Upper lobe of right lung (tissue), 1 donor: Measurements from ENCODE around the gene FGGY. TPM values are rescaled to one million over a fixed set of nuclear protein-coding genes. Genes with fewer than 3 reads are reported as not detected.
A peak's percentile ranks its signal among the peaks of the same experiment; 100 is the strongest.

Source experiments
- ATAC-seq: fragments of 200-7000 bp; cut with Tn5 transposase; one replicate; pipeline ENCODE4 v1.9.1; 2020; ENCODE audit warnings: mild to moderate bottlenecking, moderate library complexity
- DNase-seq: peaks from one replicate; pipeline ENCODE4 v3.0.0-alpha.2; 2020
- H3K27ac ChIP-seq: fragments of 200-600 bp; one replicate; pipeline ENCODE4 v1.8.0; 2022
- H3K27me3 ChIP-seq: fragments of 200-600 bp; one replicate; pipeline ENCODE4 v1.8.0; 2022; ENCODE audit warnings: mild to moderate bottlenecking
- H3K36me3 ChIP-seq: fragments of 200-600 bp; one replicate; pipeline ENCODE4 v1.8.0; 2022
- H3K4me1 ChIP-seq: fragments of 200-600 bp; one replicate; pipeline ENCODE4 v1.8.0; 2022
- H3K4me3 ChIP-seq: fragments of 200-600 bp; one replicate; pipeline ENCODE4 v1.8.0; 2022; ENCODE audit warnings: mild to moderate bottlenecking
- H3K9me3 ChIP-seq: fragments of 200-600 bp; one replicate; pipeline ENCODE4 v1.8.0; 2022
- CTCF ChIP-seq: fragments of 200-600 bp; IDR thresholded peaks from one replicate; pipeline ENCODE4 v1.8.0; 2022; ENCODE audit warnings: antibody characterized with exemption
- intact Hi-C: fragments of 100-400 bp; cut with DNase I; formaldehyde crosslinking; loops from one replicate; pipeline ENCODE4 v1.11.0; 2022
- total RNA-seq: library from RNA; stranded (reverse); fragmentation: NEBNext Ultra II Directional; extraction: Animal tissue kit (Norgen Biotek cat#: 25700); gene quantifications from one replicate; pipeline ENCODE4 v1.2.1, GENCODE V29; 2021
- donor health status: DM: no; HTN: yes; CAD: no; lungs with severe emphysema.

The FGGY gene
- total RNA-seq, 1 donor from 2014 or later: 39.2 TPM

- no peak overlapping the region for H3K27ac ChIP-seq
- H3K36me3 ChIP-seq: no peaks in the 10 kb centered on the region
- H3K4me3 ChIP-seq: no peak overlapping the region
- DNase-seq (no peak), ATAC-seq (no peak)
- H3K27me3 ChIP-seq: no peaks in the 10 kb centered on the region
- intact Hi-C loops: no loop called here
- H3K4me1 ChIP-seq: peaks cover 5% of the 10 kb centered on the region
- no peaks in the 10 kb centered on the region for H3K9me3 ChIP-seq
- TF ChIP-seq CTCF: no peak
Observed at GRCh38 chr1:59497616-59498015, 200.7 kb downstream of the FGGY start.

- Histone ChIP-seq H3K4me3 (no peak overlapping the region), H3K9me3 (no peaks in the 10 kb centered on the region), H3K27ac (no peak overlapping the region), H3K4me1 (peaks cover 5% of the 10 kb centered on the region), H3K36me3 (no peaks in the 10 kb centered on the region), H3K27me3 (no peaks in the 10 kb centered on the region)
- no peak for DNase-seq
- TF ChIP-seq CTCF: no peak
- peak; percentile 77 for ATAC-seq
- intact Hi-C loops: no loop called here
Observed at GRCh38 chr1:59498640-59499039, 201.7 kb downstream of the FGGY start.

- Histone ChIP-seq H3K4me1 (peaks cover 5% of the 10 kb centered on the region), H3K27me3 (no peaks in the 10 kb centered on the region), H3K27ac (no peak overlapping the region), H3K4me3 (no peak overlapping the region), H3K36me3 (no peaks in the 10 kb centered on the region), H3K9me3 (no peaks in the 10 kb centered on the region)
- DNase-seq (no peak), ATAC-seq (no peak)
- TF ChIP-seq CTCF: no peak
- intact Hi-C loops: no loop called here
Observed at GRCh38 chr1:59499273-59499942, 202.5 kb downstream of the FGGY start.

- Histone ChIP-seq H3K36me3 (no peaks in the 10 kb centered on the region), H3K27ac (no peak overlapping the region), H3K4me1 (peaks cover 5% of the 10 kb centered on the region), H3K4me3 (no peak overlapping the region), H3K9me3 (no peaks in the 10 kb centered on the region), H3K27me3 (no peaks in the 10 kb centered on the region)
- intact Hi-C loops: no loop called here
- no peak for TF ChIP-seq CTCF
- DNase-seq: no peak
- ATAC-seq: no peak
Observed at GRCh38 chr1:59499943-59500569, 203.2 kb downstream of the FGGY start.

GRCh38 chr1:59500950-59501742, 204.3 kb downstream of the FGGY start:
- H3K9me3 ChIP-seq: no peaks in the 10 kb centered on the region
- ATAC-seq: peak; percentile 47

More at GRCh38 chr1:59500950-59501742, 204.3 kb downstream of the FGGY start:
- H3K27ac ChIP-seq: no peak overlapping the region
- no peaks in the 10 kb centered on the region for H3K36me3 ChIP-seq
- DNase-seq: no peak
- H3K27me3 ChIP-seq: no peaks in the 10 kb centered on the region
- H3K4me3 ChIP-seq: no peak overlapping the region
- intact Hi-C loops: no loop called here
- peaks cover 5% of the 10 kb centered on the region for H3K4me1 ChIP-seq
- no peak for TF ChIP-seq CTCF
